MM.1S (cell line): ENCODE measurements around the gene OR2T2.
"Not testable (repeated sequence)": the region's sequence is repeated elsewhere in the genome, so short reads cannot be mapped to it uniquely, and the experiment has no call there.

ENCODE experiments used
- DNase-seq: peaks from one replicate; pipeline ENCODE4 v3.0.0-alpha.2; 2015
- H2AFZ ChIP-seq: fragments of 300-600 bp; sonication (generic); 2 replicates; pipeline ENCODE4 v1.6.0; 2016; ENCODE audit warnings: antibody characterized with exemption, low read length
- H3F3A ChIP-seq: fragments of 300-600 bp; sonication (generic); 2 replicates; pipeline ENCODE4 v1.6.1; 2016; ENCODE audit warnings: mild to moderate bottlenecking, antibody characterized with exemption, low read length, moderate library complexity, mixed read lengths; ENCODE audit not compliant: insufficient read depth
- H3K27ac ChIP-seq: fragments of 300-600 bp; sonication (generic); 2 replicates; pipeline ENCODE4 v1.5.1; 2016; ENCODE audit warnings: mild to moderate bottlenecking, low read length
- H3K27me3 ChIP-seq: fragments of 300-600 bp; sonication (generic); replicated peaks from 2 replicates; pipeline ENCODE4 v1.6.0; 2016; ENCODE audit warnings: low read length; ENCODE audit not compliant: insufficient read depth
- H3K36me3 ChIP-seq: fragments of 300-600 bp; sonication (generic); replicated peaks from 2 replicates; pipeline ENCODE4 v1.6.1; 2016; ENCODE audit warnings: mild to moderate bottlenecking, low read length, mixed read lengths; ENCODE audit not compliant: insufficient read depth
- H3K4me1 ChIP-seq: fragments of 300-600 bp; sonication (generic); 2 replicates; pipeline ENCODE4 v1.6.1; 2016; ENCODE audit warnings: low read length, mixed read lengths
- H3K4me2 ChIP-seq: fragments of 300-600 bp; sonication (generic); 2 replicates; pipeline ENCODE4 v1.6.0; 2016; ENCODE audit warnings: low read depth, low read length
- H3K4me3 ChIP-seq: fragments of 300-600 bp; sonication (generic); 2 replicates; pipeline ENCODE4 v1.5.1; 2016; ENCODE audit warnings: low read length, mixed read lengths
- H3K79me2 ChIP-seq: fragments of 300-600 bp; sonication (generic); 2 replicates; pipeline ENCODE4 v1.6.1; 2016; ENCODE audit warnings: mixed run types, low read length, mixed read lengths
- H3K9ac ChIP-seq: fragments of 300-600 bp; sonication (generic); 2 replicates; pipeline ENCODE4 v1.6.1; 2016; ENCODE audit warnings: low read length, mixed read lengths
- H3K9me2 ChIP-seq: fragments of 300-600 bp; sonication (generic); replicated peaks from 2 replicates; pipeline ENCODE4 v1.6.1; 2016; ENCODE audit warnings: mild to moderate bottlenecking, low read length, mixed read lengths; ENCODE audit not compliant: insufficient read depth
- H3K9me3 ChIP-seq: fragments of 300-600 bp; sonication (generic); replicated peaks from 2 replicates; pipeline ENCODE4 v1.6.1; 2016; ENCODE audit warnings: mild to moderate bottlenecking, low read length, mixed read lengths; ENCODE audit not compliant: insufficient read depth
- H4K20me1 ChIP-seq: fragments of 300-600 bp; sonication (generic); 2 replicates; pipeline ENCODE4 v1.6.1; 2016; ENCODE audit warnings: mild to moderate bottlenecking, low read length, moderate library complexity, mixed read lengths; ENCODE audit not compliant: insufficient read depth

The OR2T2 gene

GRCh38 chr1:248448409-248449074, 3.1 kb downstream of the OR2T2 start:
- not testable (repeated sequence) for H3K9me2 ChIP-seq, H3K27me3 ChIP-seq, H4K20me1 ChIP-seq, H3K9me3 ChIP-seq, H3K27ac ChIP-seq, H3K4me1 ChIP-seq, H3F3A ChIP-seq, DNase-seq, H3K4me2 ChIP-seq, H3K79me2 ChIP-seq, H3K36me3 ChIP-seq, H3K4me3 ChIP-seq, H3K9ac ChIP-seq, H2AFZ ChIP-seq

GRCh38 chr1:248449821-248450465, 4.5 kb downstream of the OR2T2 start:
- not testable (repeated sequence) for H3K4me1 ChIP-seq, H3K27me3 ChIP-seq, H3K9ac ChIP-seq, DNase-seq, H3K9me2 ChIP-seq, H3F3A ChIP-seq, H4K20me1 ChIP-seq, H2AFZ ChIP-seq, H3K27ac ChIP-seq, H3K9me3 ChIP-seq, H3K4me3 ChIP-seq, H3K4me2 ChIP-seq, H3K79me2 ChIP-seq, H3K36me3 ChIP-seq

GRCh38 chr1:248450466-248451145, 5.2 kb downstream of the OR2T2 start:
- H3K36me3 ChIP-seq, DNase-seq, H3F3A ChIP-seq, H3K27ac ChIP-seq, H3K9me2 ChIP-seq, H3K9ac ChIP-seq, H2AFZ ChIP-seq, H3K9me3 ChIP-seq, H3K4me3 ChIP-seq, H3K27me3 ChIP-seq, H3K4me2 ChIP-seq, H4K20me1 ChIP-seq, H3K4me1 ChIP-seq, H3K79me2 ChIP-seq: not testable (repeated sequence)

- not testable (repeated sequence) for H3K9me2 ChIP-seq, H4K20me1 ChIP-seq, DNase-seq, H3K9ac ChIP-seq, H3K36me3 ChIP-seq, H3K79me2 ChIP-seq, H3K4me1 ChIP-seq, H3F3A ChIP-seq, H3K9me3 ChIP-seq, H3K27ac ChIP-seq, H2AFZ ChIP-seq, H3K27me3 ChIP-seq, H3K4me2 ChIP-seq, H3K4me3 ChIP-seq
Measured at GRCh38 chr1:248453619-248454018, 8.2 kb downstream of the OR2T2 start.

GRCh38 chr1:248455045-248455444, 9.6 kb downstream of the OR2T2 start:
- H3K27me3 ChIP-seq, H3K9me2 ChIP-seq, H3F3A ChIP-seq, H4K20me1 ChIP-seq, DNase-seq, H2AFZ ChIP-seq, H3K4me1 ChIP-seq, H3K79me2 ChIP-seq, H3K9me3 ChIP-seq, H3K4me3 ChIP-seq, H3K4me2 ChIP-seq, H3K9ac ChIP-seq, H3K27ac ChIP-seq, H3K36me3 ChIP-seq: not testable (repeated sequence)

- not testable (repeated sequence) for H3K36me3 ChIP-seq, H3K9ac ChIP-seq, H2AFZ ChIP-seq, H3F3A ChIP-seq, H3K9me3 ChIP-seq, H3K9me2 ChIP-seq, H3K79me2 ChIP-seq, H3K27me3 ChIP-seq, H4K20me1 ChIP-seq, DNase-seq, H3K4me3 ChIP-seq, H3K4me1 ChIP-seq, H3K27ac ChIP-seq, H3K4me2 ChIP-seq
Measured at GRCh38 chr1:248456635-248457034, 11.2 kb downstream of the OR2T2 start.

GRCh38 chr1:248459117-248459516, 13.7 kb downstream of the OR2T2 start:
- not testable (repeated sequence) for H3K4me2 ChIP-seq, H3K4me3 ChIP-seq, DNase-seq, H3K9ac ChIP-seq, H3F3A ChIP-seq, H3K79me2 ChIP-seq, H3K36me3 ChIP-seq, H3K9me2 ChIP-seq, H3K27me3 ChIP-seq, H3K27ac ChIP-seq, H3K9me3 ChIP-seq, H2AFZ ChIP-seq, H4K20me1 ChIP-seq, H3K4me1 ChIP-seq
